ENCODE results near the gene NYNRIN. TPM values are rescaled to one million over a fixed set of nuclear protein-coding genes. Genes with fewer than 3 reads are reported as not detected.

Gene NYNRIN
- total and polyA plus RNA-seq, 10 of the 15 experiments (the other 5 are each of a cell fraction or from before 2014, with no cell fraction given) = under 0.01 to 0.15 (median 0.01) TPM; not detected in 5

DNA sequence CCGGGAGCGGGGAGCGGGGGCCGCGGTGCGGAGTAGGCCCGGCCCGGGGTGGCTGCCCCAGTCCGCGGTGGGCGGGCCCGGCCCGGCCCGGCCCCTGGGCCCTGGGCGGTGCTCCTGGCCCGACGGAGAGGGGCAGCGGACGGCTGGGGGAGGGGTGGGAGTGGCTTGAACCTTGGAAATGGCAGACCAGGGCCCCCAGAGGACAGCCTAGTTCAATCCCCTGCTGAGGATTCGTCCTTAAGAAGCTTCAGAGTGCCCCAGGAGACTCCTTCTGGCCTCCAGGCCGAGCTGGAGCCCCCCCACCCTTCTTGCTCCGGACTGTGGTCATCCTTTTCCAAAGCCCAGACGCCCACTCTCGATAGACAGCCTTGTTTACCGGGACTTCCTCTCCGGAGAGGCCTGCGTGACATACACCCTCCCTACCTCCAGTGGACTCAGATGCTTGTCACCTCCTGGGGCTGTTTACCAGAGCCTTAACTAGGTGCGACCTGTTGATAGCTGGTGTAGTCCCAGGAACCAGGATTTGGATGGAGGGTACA, 31.4 kb downstream of the NYNRIN start (continued):
- TF ChIP-seq, protein P1, sequence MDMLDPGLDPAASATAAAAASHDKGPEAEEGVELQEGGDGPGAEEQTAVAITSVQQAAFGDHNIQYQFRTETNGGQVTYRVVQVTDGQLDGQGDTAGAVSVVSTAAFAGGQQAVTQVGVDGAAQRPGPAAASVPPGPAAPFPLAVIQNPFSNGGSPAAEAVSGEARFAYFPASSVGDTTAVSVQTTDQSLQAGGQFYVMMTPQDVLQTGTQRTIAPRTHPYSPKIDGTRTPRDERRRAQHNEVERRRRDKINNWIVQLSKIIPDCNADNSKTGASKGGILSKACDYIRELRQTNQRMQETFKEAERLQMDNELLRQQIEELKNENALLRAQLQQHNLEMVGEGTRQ (IDR thresholded peaks at IDR 0.05; ENCODE audit: borderline replicate concordance, low read depth, low read length) = no peak
- TF ChIP-seq JUND (IDR thresholded peaks at IDR 0.05; ENCODE audit: low read depth, low read length) = no peak
- TF ChIP-seq, protein P2, sequence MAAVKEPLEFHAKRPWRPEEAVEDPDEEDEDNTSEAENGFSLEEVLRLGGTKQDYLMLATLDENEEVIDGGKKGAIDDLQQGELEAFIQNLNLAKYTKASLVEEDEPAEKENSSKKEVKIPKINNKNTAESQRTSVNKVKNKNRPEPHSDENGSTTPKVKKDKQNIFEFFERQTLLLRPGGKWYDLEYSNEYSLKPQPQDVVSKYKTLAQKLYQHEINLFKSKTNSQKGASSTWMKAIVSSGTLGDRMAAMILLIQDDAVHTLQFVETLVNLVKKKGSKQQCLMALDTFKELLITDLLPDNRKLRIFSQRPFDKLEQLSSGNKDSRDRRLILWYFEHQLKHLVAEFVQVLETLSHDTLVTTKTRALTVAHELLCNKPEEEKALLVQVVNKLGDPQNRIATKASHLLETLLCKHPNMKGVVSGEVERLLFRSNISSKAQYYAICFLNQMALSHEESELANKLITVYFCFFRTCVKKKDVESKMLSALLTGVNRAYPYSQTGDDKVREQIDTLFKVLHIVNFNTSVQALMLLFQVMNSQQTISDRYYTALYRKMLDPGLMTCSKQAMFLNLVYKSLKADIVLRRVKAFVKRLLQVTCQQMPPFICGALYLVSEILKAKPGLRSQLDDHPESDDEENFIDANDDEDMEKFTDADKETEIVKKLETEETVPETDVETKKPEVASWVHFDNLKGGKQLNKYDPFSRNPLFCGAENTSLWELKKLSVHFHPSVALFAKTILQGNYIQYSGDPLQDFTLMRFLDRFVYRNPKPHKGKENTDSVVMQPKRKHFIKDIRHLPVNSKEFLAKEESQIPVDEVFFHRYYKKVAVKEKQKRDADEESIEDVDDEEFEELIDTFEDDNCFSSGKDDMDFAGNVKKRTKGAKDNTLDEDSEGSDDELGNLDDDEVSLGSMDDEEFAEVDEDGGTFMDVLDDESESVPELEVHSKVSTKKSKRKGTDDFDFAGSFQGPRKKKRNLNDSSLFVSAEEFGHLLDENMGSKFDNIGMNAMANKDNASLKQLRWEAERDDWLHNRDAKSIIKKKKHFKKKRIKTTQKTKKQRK (IDR thresholded peaks at IDR 0.05; ENCODE audit: low read depth, low read length) = no peak
- TF ChIP-seq, protein P3, sequence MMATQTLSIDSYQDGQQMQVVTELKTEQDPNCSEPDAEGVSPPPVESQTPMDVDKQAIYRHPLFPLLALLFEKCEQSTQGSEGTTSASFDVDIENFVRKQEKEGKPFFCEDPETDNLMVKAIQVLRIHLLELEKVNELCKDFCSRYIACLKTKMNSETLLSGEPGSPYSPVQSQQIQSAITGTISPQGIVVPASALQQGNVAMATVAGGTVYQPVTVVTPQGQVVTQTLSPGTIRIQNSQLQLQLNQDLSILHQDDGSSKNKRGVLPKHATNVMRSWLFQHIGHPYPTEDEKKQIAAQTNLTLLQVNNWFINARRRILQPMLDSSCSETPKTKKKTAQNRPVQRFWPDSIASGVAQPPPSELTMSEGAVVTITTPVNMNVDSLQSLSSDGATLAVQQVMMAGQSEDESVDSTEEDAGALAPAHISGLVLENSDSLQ (IDR thresholded peaks at IDR 0.05) = no peak
- TF ChIP-seq SPI1 (IDR thresholded peaks at IDR 0.05; ENCODE audit: borderline replicate concordance, insufficient read depth, low read depth, low read length) = peak; percentile 53; the same call in 1 of the 2 replicates
- no peak for TF ChIP-seq EED (IDR thresholded peaks at IDR 0.05; ENCODE audit: low read depth)
- TF ChIP-seq CBX3 (IDR thresholded peaks at IDR 0.05; ENCODE audit: borderline replicate concordance, low read depth) = no peak
- TF ChIP-seq STAT1 (conservative IDR thresholded peaks at IDR 0.05) = no peak
- TF ChIP-seq CREM (IDR thresholded peaks at IDR 0.05; ENCODE audit: low read depth) = no peak; the same call in 1 of the 2 replicates
- TF ChIP-seq HCFC1 (IDR thresholded peaks at IDR 0.05; ENCODE audit: low read length) = no peak
- TF ChIP-seq, protein P4, sequence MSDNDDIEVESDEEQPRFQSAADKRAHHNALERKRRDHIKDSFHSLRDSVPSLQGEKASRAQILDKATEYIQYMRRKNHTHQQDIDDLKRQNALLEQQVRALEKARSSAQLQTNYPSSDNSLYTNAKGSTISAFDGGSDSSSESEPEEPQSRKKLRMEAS (IDR thresholded peaks at IDR 0.05; ENCODE audit: low read depth, low read length) = no peak
- TF ChIP-seq SIN3A (IDR thresholded peaks at IDR 0.05; ENCODE audit: low read depth, low read length) = peak; percentile 45; the same call in 1 of the 2 replicates
- TF ChIP-seq KLF5 (IDR thresholded peaks at IDR 0.05; ENCODE audit: partially characterized antibody) = no peak
- TF ChIP-seq HDGF (IDR thresholded peaks at IDR 0.05) = no peak
- TF ChIP-seq MTA2 (IDR thresholded peaks at IDR 0.05; ENCODE audit: low read depth) = no peak
- no peak for TF ChIP-seq RBBP5 (conservative IDR thresholded peaks at IDR 0.05)
- TF ChIP-seq, protein P5, sequence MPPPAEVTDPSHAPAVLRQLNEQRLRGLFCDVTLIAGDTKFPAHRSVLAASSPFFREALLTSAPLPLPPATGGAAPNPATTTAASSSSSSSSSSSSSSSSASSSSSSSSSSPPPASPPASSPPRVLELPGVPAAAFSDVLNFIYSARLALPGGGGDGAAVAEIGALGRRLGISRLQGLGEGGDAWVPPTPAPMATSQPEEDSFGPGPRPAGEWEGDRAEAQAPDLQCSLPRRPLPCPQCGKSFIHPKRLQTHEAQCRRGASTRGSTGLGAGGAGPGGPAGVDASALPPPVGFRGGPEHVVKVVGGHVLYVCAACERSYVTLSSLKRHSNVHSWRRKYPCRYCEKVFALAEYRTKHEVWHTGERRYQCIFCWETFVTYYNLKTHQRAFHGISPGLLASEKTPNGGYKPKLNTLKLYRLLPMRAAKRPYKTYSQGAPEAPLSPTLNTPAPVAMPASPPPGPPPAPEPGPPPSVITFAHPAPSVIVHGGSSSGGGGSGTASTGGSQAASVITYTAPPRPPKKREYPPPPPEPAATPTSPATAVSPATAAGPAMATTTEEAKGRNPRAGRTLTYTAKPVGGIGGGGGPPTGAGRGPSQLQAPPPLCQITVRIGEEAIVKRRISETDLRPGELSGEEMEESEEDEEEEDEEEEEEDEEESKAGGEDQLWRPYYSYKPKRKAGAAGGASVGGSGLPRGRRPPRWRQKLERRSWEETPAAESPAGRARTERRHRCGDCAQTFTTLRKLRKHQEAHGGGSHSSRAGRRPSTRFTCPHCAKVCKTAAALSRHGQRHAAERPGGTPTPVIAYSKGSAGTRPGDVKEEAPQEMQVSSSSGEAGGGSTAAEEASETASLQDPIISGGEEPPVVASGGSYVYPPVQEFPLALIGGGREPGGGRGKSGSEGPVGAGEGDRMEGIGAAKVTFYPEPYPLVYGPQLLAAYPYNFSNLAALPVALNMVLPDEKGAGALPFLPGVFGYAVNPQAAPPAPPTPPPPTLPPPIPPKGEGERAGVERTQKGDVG (CRISPR knock-in tag; IDR thresholded peaks at IDR 0.05) = no peak
- peak; percentile 53 for TF ChIP-seq FOXK2 (IDR thresholded peaks at IDR 0.05)
- peak; percentile 65; the same call in 1 of the 2 replicates for TF ChIP-seq YY1 (IDR thresholded peaks at IDR 0.05; ENCODE audit: low read depth, low read length)
